HCT116 (cell line): ENCODE measurements around the gene KRT6C.

Source experiments
- CEBPB ChIP-seq: IDR thresholded peaks from 2 replicates; pipeline ENCODE4 v1.6.1; 2012; ENCODE audit warnings: low read depth
- CTCF ChIP-seq, 3 experiments: fragments of 200-600 bp in 1 of 3; sonication (generic) in 1 of 3; IDR thresholded peaks in 2 of 3; conservative IDR thresholded peaks in 1 of 3; 2 replicates each; pipeline ENCODE4 v1.5.1; 2012 to 2017; ENCODE audit warnings: low read depth in 2 of 3, low read length in 2 of 3, antibody characterized with exemption in 1 of 3, borderline replicate concordance in 1 of 3, control low read depth in 1 of 3, mild to moderate bottlenecking in 1 of 3, mixed read lengths in 1 of 3, mixed run types in 1 of 3, moderate library complexity in 1 of 3; ENCODE audit not compliant: insufficient read depth in 1 of 3
- EZH2phosphoT487 ChIP-seq: fragments of 200-600 bp; IDR thresholded peaks from 2 replicates; pipeline ENCODE4 v1.6.1; 2018; ENCODE audit warnings: antibody characterized with exemption, borderline replicate concordance
- FOSL1 ChIP-seq: IDR thresholded peaks from 2 replicates; pipeline ENCODE4 v1.6.1; 2012; ENCODE audit warnings: low read depth
- JUND ChIP-seq: IDR thresholded peaks from 2 replicates; pipeline ENCODE4 v1.6.1; 2012
- MAX ChIP-seq: IDR thresholded peaks from 2 replicates; pipeline ENCODE4 v1.6.1; 2012
- YY1 ChIP-seq: IDR thresholded peaks from 2 replicates; pipeline ENCODE4 v1.6.1; 2011; ENCODE audit warnings: low read length, low read depth, moderate library complexity, mild to moderate bottlenecking; ENCODE audit not compliant: insufficient replicate concordance; ENCODE audit errors: extremely low read depth
- TF ChIP-seq, protein P1 (sequence below): IDR thresholded peaks from 2 replicates; pipeline ENCODE4 v1.6.1; 2011; ENCODE audit warnings: mild to moderate bottlenecking, low read length, moderate library complexity; ENCODE audit not compliant: insufficient replicate concordance; ENCODE audit errors: extremely low read depth

GRCh38 chr12:52425466-52425865, 48.1 kb downstream of the KRT6C start:
- TF ChIP-seq JUND (no peak), YY1 (no peak), MAX (no peak), CEBPB (no peak), CTCF (IDR thresholded peaks at IDR 0.05 in 2 of 3, conservative IDR thresholded peaks at IDR 0.05 in 1 of 3; ENCODE audit: borderline replicate concordance in 1 of 3, insufficient read depth in 1 of 3, low read depth in 2 of 3, low read length in 2 of 3) (no peak), FOSL1 (no peak), EZH2phosphoT487 (no peak)
- TF ChIP-seq, protein P1, sequence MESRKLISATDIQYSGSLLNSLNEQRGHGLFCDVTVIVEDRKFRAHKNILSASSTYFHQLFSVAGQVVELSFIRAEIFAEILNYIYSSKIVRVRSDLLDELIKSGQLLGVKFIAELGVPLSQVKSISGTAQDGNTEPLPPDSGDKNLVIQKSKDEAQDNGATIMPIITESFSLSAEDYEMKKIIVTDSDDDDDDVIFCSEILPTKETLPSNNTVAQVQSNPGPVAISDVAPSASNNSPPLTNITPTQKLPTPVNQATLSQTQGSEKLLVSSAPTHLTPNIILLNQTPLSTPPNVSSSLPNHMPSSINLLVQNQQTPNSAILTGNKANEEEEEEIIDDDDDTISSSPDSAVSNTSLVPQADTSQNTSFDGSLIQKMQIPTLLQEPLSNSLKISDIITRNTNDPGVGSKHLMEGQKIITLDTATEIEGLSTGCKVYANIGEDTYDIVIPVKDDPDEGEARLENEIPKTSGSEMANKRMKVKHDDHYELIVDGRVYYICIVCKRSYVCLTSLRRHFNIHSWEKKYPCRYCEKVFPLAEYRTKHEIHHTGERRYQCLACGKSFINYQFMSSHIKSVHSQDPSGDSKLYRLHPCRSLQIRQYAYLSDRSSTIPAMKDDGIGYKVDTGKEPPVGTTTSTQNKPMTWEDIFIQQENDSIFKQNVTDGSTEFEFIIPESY = no peak
